Measurements from ENCODE around the gene RHNO1. TPM values are rescaled to one million over a fixed set of nuclear protein-coding genes. Genes with fewer than 3 reads are reported as not detected.

RHNO1 gene
- total RNA-seq, 6 donors from 2014 or later: 9.4 to 15.7 (median 12.3) TPM

DNA sequence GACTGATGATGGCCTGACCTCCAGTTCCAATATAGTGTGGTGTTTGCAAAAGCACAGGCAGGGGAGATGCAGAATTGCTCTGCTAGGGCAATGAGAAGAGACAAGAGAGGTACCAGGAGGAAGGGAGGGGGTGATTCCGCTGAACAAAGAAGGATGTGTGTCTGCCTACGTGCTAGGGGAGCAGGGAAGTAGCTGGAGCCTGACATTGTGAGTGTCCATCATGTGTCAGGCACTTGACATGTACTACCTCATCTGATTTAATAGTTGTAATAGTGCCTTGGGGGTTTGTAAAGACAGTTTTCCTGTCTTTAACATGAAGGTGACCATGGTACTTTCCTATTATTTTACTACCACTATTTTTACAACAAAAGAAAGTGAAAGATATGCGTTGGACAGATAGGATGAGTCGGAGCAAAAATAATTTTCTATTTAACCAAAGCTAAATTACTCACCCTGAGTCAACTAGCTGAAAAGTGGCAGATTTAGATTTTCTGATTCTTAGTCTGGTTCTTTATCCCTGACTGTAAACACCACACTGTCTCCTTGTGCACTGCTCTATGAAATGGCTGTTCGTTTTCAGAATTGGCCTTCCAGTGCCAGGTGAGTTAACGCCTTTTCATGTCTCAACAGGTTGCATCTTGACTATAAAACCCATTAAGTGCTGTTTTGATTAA, 48.4 kb downstream of the RHNO1 start:
- ATAC-seq (ENCODE audit: low FRiP score in 2 of 2) (no peak), DNase-seq (no peak)
- Histone ChIP-seq H3K36me3 (peaks cover 5 to 55% (median 24%) of the 10 kb centered on the region in 4 donors), H3K9me3 (no peaks in the 10 kb centered on the region), H3K4me1 (no peaks in the 10 kb centered on the region), H3K4me3 (no peak overlapping the region), H3K27ac (no peak overlapping the region), H3K27me3 (no peaks in the 10 kb centered on the region)
- TF ChIP-seq EP300 (IDR thresholded peaks at IDR 0.05) (no peak), POLR2A (IDR thresholded peaks at IDR 0.05) (no peak), POLR2AphosphoS5 (IDR thresholded peaks at IDR 0.05) (no peak)
- TF ChIP-seq, protein P1, sequence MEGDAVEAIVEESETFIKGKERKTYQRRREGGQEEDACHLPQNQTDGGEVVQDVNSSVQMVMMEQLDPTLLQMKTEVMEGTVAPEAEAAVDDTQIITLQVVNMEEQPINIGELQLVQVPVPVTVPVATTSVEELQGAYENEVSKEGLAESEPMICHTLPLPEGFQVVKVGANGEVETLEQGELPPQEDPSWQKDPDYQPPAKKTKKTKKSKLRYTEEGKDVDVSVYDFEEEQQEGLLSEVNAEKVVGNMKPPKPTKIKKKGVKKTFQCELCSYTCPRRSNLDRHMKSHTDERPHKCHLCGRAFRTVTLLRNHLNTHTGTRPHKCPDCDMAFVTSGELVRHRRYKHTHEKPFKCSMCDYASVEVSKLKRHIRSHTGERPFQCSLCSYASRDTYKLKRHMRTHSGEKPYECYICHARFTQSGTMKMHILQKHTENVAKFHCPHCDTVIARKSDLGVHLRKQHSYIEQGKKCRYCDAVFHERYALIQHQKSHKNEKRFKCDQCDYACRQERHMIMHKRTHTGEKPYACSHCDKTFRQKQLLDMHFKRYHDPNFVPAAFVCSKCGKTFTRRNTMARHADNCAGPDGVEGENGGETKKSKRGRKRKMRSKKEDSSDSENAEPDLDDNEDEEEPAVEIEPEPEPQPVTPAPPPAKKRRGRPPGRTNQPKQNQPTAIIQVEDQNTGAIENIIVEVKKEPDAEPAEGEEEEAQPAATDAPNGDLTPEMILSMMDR (IDR thresholded peaks at IDR 0.05): no peak
- 86 to 89% methylated on average over 6 of the region's 6 CpGs for WGBS, 2 donors

DNA sequence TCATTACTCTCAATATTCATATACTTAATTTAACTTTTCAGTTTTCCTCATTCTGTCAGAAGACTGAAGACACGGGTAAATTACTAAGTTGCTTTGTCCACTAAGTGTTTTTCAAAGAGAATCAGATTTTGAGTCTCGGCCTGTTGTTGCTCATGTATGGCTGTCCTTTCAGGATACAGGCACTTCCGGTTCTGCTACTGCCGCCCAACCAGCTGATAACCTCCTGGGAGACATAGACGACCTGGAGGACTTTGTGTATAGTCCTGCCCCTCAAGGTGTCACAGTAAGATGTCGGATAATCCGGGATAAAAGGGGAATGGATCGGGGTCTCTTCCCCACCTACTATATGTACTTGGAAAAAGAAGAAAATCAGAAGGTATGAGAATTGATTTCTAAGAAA, 53.8 kb downstream of the RHNO1 start:
- whole genome bisulfite sequencing, 2 donors: 81 to 82% methylated on average over 8 of the region's 8 CpGs
- Histone ChIP-seq H3K4me1 (no peaks in the 10 kb centered on the region), H3K27me3 (no peaks in the 10 kb centered on the region), H3K4me3 (no peak overlapping the region), H3K27ac (no peak overlapping the region), H3K36me3 (peaks cover 15 to 64% (median 40%) of the 10 kb centered on the region in 4 donors), H3K9me3 (no peaks in the 10 kb centered on the region)
- TF ChIP-seq POLR2A (IDR thresholded peaks at IDR 0.05) (no peak), EP300 (IDR thresholded peaks at IDR 0.05) (no peak), POLR2AphosphoS5 (IDR thresholded peaks at IDR 0.05) (no peak)
- TF ChIP-seq, protein P1 (IDR thresholded peaks at IDR 0.05): no peak
- DNase-seq (no peak), ATAC-seq (ENCODE audit: low FRiP score in 2 of 2) (no peak)

DNA sequence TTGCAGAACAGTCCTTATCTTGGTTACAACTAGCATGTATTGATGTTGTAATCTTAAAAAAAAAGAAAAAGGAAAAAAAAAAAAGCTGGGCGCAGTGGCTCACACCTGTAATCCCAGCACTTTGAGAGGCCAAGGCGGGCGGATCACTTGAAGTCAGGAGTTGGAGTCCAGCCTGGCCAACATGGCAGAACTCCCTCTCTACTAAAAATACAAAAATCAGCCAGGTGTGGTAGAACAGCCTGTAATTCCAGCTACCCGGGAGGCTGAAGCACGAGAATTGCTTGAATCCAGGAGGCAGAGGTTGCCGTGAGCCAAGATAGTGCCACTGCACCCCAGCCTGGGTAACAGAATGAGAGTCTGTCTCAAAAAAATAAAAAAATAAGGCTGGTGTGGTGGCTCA, 56.6 kb downstream of the RHNO1 start:
- Histone ChIP-seq H3K27me3 (no peaks in the 10 kb centered on the region), H3K4me3 (no peak overlapping the region), H3K36me3 (peaks cover 22 to 72% (median 45%) of the 10 kb centered on the region in 4 donors), H3K4me1 (no peaks in the 10 kb centered on the region), H3K9me3 (no peaks in the 10 kb centered on the region), H3K27ac (no peak overlapping the region)
- ATAC-seq (ENCODE audit: low FRiP score in 2 of 2) (no peak), DNase-seq (no peak)
- TF ChIP-seq, protein P1 (IDR thresholded peaks at IDR 0.05): no peak
- TF ChIP-seq EP300 (IDR thresholded peaks at IDR 0.05): no peak
- no peak for TF ChIP-seq POLR2A (IDR thresholded peaks at IDR 0.05)
- 95 to 97% methylated on average over 6 of the region's 6 CpGs for WGBS, 2 donors

DNA sequence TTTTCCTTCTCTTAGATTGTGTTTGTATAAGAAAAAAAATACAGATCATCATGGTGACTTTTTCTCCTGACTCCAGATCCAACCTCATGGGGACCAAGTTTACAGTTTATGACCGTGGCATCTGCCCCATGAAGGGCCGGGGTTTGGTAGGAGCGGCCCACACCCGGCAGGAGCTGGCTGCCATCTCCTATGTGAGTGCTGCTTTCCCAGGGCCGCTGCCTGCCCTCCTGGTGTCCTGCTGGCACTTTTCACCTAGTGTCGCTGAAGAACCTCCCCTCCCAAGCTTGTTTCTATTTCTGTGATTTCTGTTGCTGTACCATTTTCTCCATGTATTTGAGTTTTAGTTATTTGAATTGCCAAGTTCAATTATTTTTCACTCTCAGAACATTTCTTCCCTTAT, 57.3 kb downstream of the RHNO1 start:
- no peaks in the 10 kb centered on the region for H3K9me3 ChIP-seq
- peaks cover 24 to 80% (median 50%) of the 10 kb centered on the region in 4 donors for H3K36me3 ChIP-seq
- TF ChIP-seq POLR2AphosphoS5 (IDR thresholded peaks at IDR 0.05) (no peak), EP300 (IDR thresholded peaks at IDR 0.05) (no peak), POLR2A (IDR thresholded peaks at IDR 0.05) (no peak)
- TF ChIP-seq, protein P1 (IDR thresholded peaks at IDR 0.05): no peak

DNA sequence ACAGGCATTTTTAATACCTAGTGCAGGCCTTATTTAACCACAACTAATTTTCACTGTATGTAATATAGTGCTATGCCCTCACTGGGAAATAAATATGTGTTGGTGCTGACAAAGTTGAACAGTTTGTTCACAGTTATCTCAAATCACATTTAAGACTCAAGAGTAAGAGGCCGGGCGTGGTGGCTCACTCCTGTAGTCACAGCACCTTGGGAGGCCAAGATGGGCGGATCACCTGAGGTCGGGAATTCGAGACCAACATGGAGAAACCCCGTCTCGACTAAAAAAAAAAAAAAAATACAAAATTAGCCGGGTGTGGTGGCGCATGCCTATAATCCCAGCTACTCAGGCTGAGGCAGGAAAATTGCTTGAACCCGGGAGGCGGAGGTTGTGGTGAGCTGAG, 59.3 kb downstream of the RHNO1 start:
- Histone ChIP-seq H3K36me3 (peaks cover 12 to 83% (median 49%) of the 10 kb centered on the region in 4 donors), H3K27me3 (no peaks in the 10 kb centered on the region), H3K4me3 (no peak overlapping the region), H3K4me1 (no peaks in the 10 kb centered on the region), H3K9me3 (no peaks in the 10 kb centered on the region), H3K27ac (no peak overlapping the region)
- DNase-seq: no peak
- WGBS, 2 donors: 94 to 95% methylated on average over 11 of the region's 11 CpGs
- ATAC-seq (ENCODE audit: low FRiP score in 2 of 2): no peak
- TF ChIP-seq POLR2A (IDR thresholded peaks at IDR 0.05) (no peak), EP300 (IDR thresholded peaks at IDR 0.05) (no peak), POLR2AphosphoS5 (IDR thresholded peaks at IDR 0.05) (no peak)
- TF ChIP-seq, protein P1 (IDR thresholded peaks at IDR 0.05): no peak

More for the DNA sequence above, 57.3 kb downstream of the RHNO1 start:
- Histone ChIP-seq H3K27ac (no peak overlapping the region), H3K4me3 (no peak overlapping the region), H3K27me3 (no peaks in the 10 kb centered on the region), H3K4me1 (no peaks in the 10 kb centered on the region)
- ATAC-seq (ENCODE audit: low FRiP score in 2 of 2) (no peak), DNase-seq (no peak)
- WGBS, 2 donors: 95 to 97% methylated on average over 6 of the region's 6 CpGs

Measured in upper lobe of left lung (tissue), 6 donors.